ENCODE data around the gene UBL3. TPM values are rescaled to one million over a fixed set of nuclear protein-coding genes. Genes with fewer than 3 reads are reported as not detected.

UBL3 gene
- polyA plus RNA-seq, 1 experiment = 24.7 TPM

- CTCF ChIA-PET = interaction anchor here (0.6 to 13.5 kb wide), 24 partner anchors 8 to 394 kb away, joined by 3 to 213 read pairs (median 5); no protein-coding TSS in a partner anchor
Observed at GRCh38 chr13:29771247-29771646, 79.2 kb downstream of the UBL3 start.

GRCh38 chr13:29767006-29767405 lies 83.4 kb downstream of the UBL3 start:
- H3K4me3 ChIP-seq (ENCODE audit: low read depth, low read length) = no peak overlapping the region
- H3K27ac ChIP-seq (ENCODE audit: low read depth, low read length) = no peak overlapping the region
- CTCF ChIA-PET = interaction anchor here (13.5 kb wide), 1 partner anchor 347 kb away, joined by 213 read pairs; no protein-coding TSS in a partner anchor
- no peak for DNase-seq (ENCODE audit: low read depth, low spot score)
- no peak for TF ChIP-seq CTCF (IDR thresholded peaks at IDR 0.05; ENCODE audit: low read depth, low read length)
- no peaks in the 10 kb centered on the region for H3K27me3 ChIP-seq (ENCODE audit: control insufficient read depth, insufficient read depth, low read length)
- POLR2A ChIA-PET = no interaction called here
- no peaks in the 10 kb centered on the region for H3K9me3 ChIP-seq (ENCODE audit: control insufficient read depth, insufficient read depth, low read length)

More at GRCh38 chr13:29771247-29771646, 79.2 kb downstream of the UBL3 start:
- Histone ChIP-seq H3K9me3 (ENCODE audit: control insufficient read depth, insufficient read depth, low read length) (no peaks in the 10 kb centered on the region), H3K4me3 (ENCODE audit: low read depth, low read length) (no peak overlapping the region), H3K27ac (ENCODE audit: low read depth, low read length) (no peak overlapping the region), H3K27me3 (ENCODE audit: control insufficient read depth, insufficient read depth, low read length) (no peaks in the 10 kb centered on the region)
- TF ChIP-seq CTCF (IDR thresholded peaks at IDR 0.05; ENCODE audit: low read depth, low read length) = peak; percentile 43
- DNase-seq (ENCODE audit: low read depth, low spot score) = no peak
- POLR2A ChIA-PET = no interaction called here

DNA sequence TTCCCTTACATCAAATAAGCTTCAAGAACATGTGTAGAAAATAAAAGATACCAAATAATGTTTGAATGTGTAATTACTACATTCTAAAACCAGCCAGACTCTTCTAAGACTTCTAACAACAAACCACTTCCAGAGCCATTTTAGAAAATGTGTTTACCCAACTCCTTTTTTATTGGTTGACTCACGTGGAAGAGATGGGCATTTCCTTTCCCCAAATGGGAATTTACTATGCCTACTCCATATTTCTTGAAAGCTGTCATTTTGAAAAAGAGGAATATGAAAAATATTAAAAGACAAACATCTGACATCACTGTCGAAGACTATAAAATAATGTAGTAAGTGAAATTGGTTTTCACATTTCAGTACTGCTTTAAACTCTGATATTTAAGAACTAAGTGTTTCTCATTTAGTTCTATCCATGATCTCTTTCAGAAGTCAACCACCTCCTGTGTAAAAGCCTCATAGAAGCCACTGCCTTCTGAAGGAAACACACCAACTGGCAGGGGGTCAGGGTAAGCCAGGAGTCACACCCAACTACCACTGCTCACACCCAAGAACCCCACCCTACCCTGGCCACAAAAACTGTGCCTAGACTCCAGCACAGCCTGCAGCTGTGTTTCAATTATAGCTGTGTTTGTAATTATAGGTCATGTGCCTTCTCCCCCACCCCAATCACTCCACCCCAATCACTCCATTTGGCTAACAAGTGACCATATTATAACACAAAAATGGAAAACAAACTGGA lies 86.8 kb downstream of the UBL3 start:
- Histone ChIP-seq H3K27me3 (ENCODE audit: control insufficient read depth, insufficient read depth, low read length) (no peaks in the 10 kb centered on the region), H3K9me3 (ENCODE audit: control insufficient read depth, insufficient read depth, low read length) (no peaks in the 10 kb centered on the region), H3K4me3 (ENCODE audit: low read depth, low read length) (no peak overlapping the region), H3K27ac (ENCODE audit: low read depth, low read length) (no peak overlapping the region)
- POLR2A ChIA-PET = no interaction called here
- CTCF ChIA-PET = interaction anchor here (1.5 to 13.5 kb wide), 4 partner anchors 7 to 350 kb away, joined by 6 to 213 read pairs (median 8); no protein-coding TSS in a partner anchor
- TF ChIP-seq CTCF (IDR thresholded peaks at IDR 0.05; ENCODE audit: low read depth, low read length) = no peak
- DNase-seq (ENCODE audit: low read depth, low spot score) = no peak

DNA sequence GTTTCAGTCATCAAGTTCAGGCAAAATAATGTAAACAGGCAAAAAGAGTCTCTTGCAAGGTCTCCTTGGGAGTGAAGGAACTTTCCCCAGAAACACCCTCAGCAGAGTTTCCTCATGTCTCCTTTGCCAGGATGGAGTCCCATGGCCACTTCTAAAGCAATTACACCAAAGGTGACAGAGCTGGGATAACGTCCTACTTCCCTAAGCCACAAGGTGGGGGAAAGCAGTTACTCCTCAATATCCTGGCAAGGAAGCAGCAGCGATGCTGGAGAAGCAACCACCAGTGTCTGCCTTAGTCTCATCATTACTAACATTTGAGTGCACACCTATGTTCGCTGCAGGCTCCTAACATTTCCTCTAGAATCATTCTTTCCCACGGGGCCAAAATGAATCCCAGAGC lies 88.6 kb downstream of the UBL3 start:
- no peak overlapping the region for H3K4me3 ChIP-seq (ENCODE audit: low read depth, low read length)
- no peak for DNase-seq (ENCODE audit: low read depth, low spot score)
- no peaks in the 10 kb centered on the region for H3K27me3 ChIP-seq (ENCODE audit: control insufficient read depth, insufficient read depth, low read length)
- no peak for TF ChIP-seq CTCF (IDR thresholded peaks at IDR 0.05; ENCODE audit: low read depth, low read length)
- no peak overlapping the region for H3K27ac ChIP-seq (ENCODE audit: low read depth, low read length)
- ChIA-PET POLR2A (no interaction called here), CTCF (interaction anchor here (0.6 to 2.2 kb wide), 4 partner anchors 9 to 360 kb away, joined by 3 to 10 read pairs (median 5); no protein-coding TSS in a partner anchor)
- H3K9me3 ChIP-seq (ENCODE audit: control insufficient read depth, insufficient read depth, low read length) = no peaks in the 10 kb centered on the region

- no peak for TF ChIP-seq CTCF (IDR thresholded peaks at IDR 0.05; ENCODE audit: low read depth, low read length)
- CTCF ChIA-PET = interaction anchor here (0.6 to 2.2 kb wide), 5 partner anchors 9 to 360 kb away, joined by 3 to 7 read pairs (median 3); no protein-coding TSS in a partner anchor
- POLR2A ChIA-PET = no interaction called here
Observed at GRCh38 chr13:29761160-29761559, 89.3 kb downstream of the UBL3 start.

More at GRCh38 chr13:29761160-29761559, 89.3 kb downstream of the UBL3 start:
- Histone ChIP-seq H3K9me3 (ENCODE audit: control insufficient read depth, insufficient read depth, low read length) (no peaks in the 10 kb centered on the region), H3K27me3 (ENCODE audit: control insufficient read depth, insufficient read depth, low read length) (no peaks in the 10 kb centered on the region), H3K4me3 (ENCODE audit: low read depth, low read length) (no peak overlapping the region), H3K27ac (ENCODE audit: low read depth, low read length) (no peak overlapping the region)
- no peak for DNase-seq (ENCODE audit: low read depth, low spot score)
